ENCODE measurements around the gene CST3.

- no peak for TF ChIP-seq EZH2 (IDR thresholded peaks at IDR 0.05; ENCODE audit: borderline replicate concordance)
- no peak for TF ChIP-seq CTCF (IDR thresholded peaks at IDR 0.05; ENCODE audit: poor library complexity)
Observed at GRCh38 chr20:23655491-23656211, 17.9 kb upstream of the CST3 start.
